KMS-11 (cell line): ENCODE data around the gene ITGA8.
"Not testable (repeated sequence)": the region's sequence is repeated elsewhere in the genome, so short reads cannot be mapped to it uniquely, and the experiment has no call there.

ENCODE experiments used
- H2AFZ ChIP-seq: fragments of 200-600 bp; sonication (generic); 2 replicates; pipeline ENCODE4 v1.6.1; 2016; ENCODE audit warnings: antibody characterized with exemption, mixed run types, low read depth
- H3K27ac ChIP-seq: fragments of 200-600 bp; sonication (generic); 2 replicates; pipeline ENCODE4 v1.6.1; 2016; ENCODE audit warnings: mild to moderate bottlenecking, mixed run types
- H3K27me3 ChIP-seq: fragments of 200-600 bp; sonication (generic); 2 replicates; pipeline ENCODE4 v1.6.1; 2017; ENCODE audit warnings: mild to moderate bottlenecking, low read depth, mixed run types, moderate library complexity; ENCODE audit not compliant: insufficient read depth
- H3K36me3 ChIP-seq: fragments of 200-600 bp; sonication (generic); 2 replicates; pipeline ENCODE4 v1.6.1; 2017; ENCODE audit warnings: mild to moderate bottlenecking, mixed run types; ENCODE audit not compliant: insufficient read depth
- H3K4me1 ChIP-seq: fragments of 200-600 bp; sonication (generic); 2 replicates; pipeline ENCODE4 v1.6.1; 2016; ENCODE audit warnings: mild to moderate bottlenecking, low read depth, mixed run types; ENCODE audit not compliant: poor library complexity, severe bottlenecking
- H3K4me2 ChIP-seq: fragments of 200-600 bp; sonication (generic); 2 replicates; pipeline ENCODE4 v1.7.0; 2016; ENCODE audit warnings: mild to moderate bottlenecking, mixed run types
- H3K4me3 ChIP-seq: fragments of 200-600 bp; sonication (generic); IDR thresholded peaks from 2 replicates; pipeline ENCODE4 v1.6.1; 2017; ENCODE audit warnings: low read depth, low read length, mixed read lengths; ENCODE audit not compliant: insufficient read depth
- H3K79me2 ChIP-seq: fragments of 200-600 bp; sonication (generic); 2 replicates; pipeline ENCODE4 v1.6.1; 2016; ENCODE audit warnings: low read depth, mixed run types; ENCODE audit not compliant: insufficient read depth
- H3K9ac ChIP-seq: fragments of 200-600 bp; sonication (generic); 2 replicates; pipeline ENCODE4 v1.6.1; 2016; ENCODE audit warnings: mild to moderate bottlenecking, mixed run types
- H4K20me1 ChIP-seq: fragments of 200-600 bp; sonication (generic); 2 replicates; pipeline ENCODE4 v1.6.1; 2016; ENCODE audit warnings: mild to moderate bottlenecking, mixed run types; ENCODE audit not compliant: insufficient read depth
- TF ChIP-seq, protein P1 (sequence below): fragments of 200-600 bp; sonication (generic); conservative IDR thresholded peaks from 2 replicates; pipeline ENCODE4 v1.6.1; 2017; ENCODE audit warnings: low read depth, mild to moderate bottlenecking, antibody characterized with exemption, low read length, moderate library complexity, mixed read lengths

The ITGA8 gene

DNA sequence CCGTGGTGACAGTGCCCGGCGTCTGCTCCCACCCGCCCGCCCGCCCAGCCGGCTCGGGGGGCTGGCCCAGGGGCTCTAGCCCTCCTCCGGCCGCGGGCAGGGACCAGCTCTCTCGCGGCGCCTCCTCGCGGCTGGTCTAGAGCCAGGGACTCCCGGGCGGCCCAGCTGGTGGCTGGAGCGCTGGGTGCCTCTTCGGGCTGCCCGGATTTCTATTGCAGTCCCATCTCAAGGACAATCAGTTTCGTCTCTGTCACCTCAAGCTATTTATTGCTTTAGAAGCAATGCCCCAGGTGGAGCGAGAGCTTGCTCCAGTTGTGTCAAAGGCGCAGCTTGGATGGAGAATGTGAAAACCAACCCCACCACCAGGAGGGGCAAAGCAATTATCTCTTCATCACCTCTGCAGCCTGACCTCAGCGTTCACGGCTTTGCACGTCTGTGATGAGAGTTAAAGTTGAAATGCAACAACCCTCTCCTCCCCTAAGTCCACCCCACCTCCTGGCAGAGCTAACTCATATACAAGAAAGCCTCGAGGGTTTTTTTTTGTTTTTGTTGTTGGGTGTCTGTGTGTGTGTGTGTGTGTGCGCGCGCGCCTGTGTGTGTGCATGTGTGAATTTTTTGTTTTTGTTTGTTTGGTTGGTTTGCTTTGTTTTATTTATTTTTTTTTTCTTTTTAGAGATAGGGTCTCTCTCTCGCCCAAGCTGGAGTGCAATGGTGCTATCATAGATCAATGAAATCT is at the start of gene ITGA8:
Gene ITGA8, minus strand, starts transcription at position 24 of the 736 bp plus-strand sequence. CDS start 151 bp downstream, outside the sequence.
- Histone ChIP-seq H4K20me1 (no peaks in the 10 kb centered on the region), H3K4me1 (peaks cover 8% of the 10 kb centered on the region), H3K79me2 (no peaks in the 10 kb centered on the region), H3K36me3 (no peaks in the 10 kb centered on the region), H2AFZ (peak within 1 kb of the TSS; percentile 85), H3K27ac (no peak within 1 kb of the TSS), H3K4me3 (peak within 1 kb of the TSS; percentile 23), H3K4me2 (peak within 1 kb of the TSS; percentile 84), H3K27me3 (peaks cover 9% of the 10 kb centered on the region; the same call in 1 of the 2 replicates), H3K9ac (no peak within 1 kb of the TSS)
- TF ChIP-seq, protein P1, sequence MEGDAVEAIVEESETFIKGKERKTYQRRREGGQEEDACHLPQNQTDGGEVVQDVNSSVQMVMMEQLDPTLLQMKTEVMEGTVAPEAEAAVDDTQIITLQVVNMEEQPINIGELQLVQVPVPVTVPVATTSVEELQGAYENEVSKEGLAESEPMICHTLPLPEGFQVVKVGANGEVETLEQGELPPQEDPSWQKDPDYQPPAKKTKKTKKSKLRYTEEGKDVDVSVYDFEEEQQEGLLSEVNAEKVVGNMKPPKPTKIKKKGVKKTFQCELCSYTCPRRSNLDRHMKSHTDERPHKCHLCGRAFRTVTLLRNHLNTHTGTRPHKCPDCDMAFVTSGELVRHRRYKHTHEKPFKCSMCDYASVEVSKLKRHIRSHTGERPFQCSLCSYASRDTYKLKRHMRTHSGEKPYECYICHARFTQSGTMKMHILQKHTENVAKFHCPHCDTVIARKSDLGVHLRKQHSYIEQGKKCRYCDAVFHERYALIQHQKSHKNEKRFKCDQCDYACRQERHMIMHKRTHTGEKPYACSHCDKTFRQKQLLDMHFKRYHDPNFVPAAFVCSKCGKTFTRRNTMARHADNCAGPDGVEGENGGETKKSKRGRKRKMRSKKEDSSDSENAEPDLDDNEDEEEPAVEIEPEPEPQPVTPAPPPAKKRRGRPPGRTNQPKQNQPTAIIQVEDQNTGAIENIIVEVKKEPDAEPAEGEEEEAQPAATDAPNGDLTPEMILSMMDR = peak; percentile 85

DNA sequence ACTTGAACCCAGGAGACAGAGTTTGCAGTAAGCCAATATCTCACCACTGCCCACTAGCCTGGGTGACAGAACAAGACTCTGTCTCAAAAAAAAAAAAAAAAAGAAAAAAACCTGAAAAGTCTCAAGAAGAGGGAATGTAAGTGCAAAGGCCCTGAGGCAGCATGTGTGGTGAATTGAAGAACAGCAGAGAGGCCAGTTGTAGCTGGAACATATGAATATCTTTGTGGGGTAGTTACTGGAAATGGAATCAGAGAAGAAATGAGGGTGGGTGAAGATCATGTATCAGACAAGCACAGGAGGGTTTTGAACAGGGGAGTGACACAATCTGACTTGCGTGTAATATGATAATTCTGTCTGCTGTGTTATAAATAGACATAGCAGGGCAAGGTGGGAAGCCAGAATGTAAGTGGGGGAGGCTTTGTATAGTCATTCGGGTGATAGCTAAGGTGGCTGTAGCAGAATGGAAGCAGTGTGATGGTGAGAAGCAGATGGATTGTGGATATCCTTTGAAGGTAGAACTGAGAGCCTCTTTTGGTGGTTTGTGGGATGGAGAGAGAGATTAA is 45.3 kb upstream of the ITGA8 start:
- Histone ChIP-seq H3K4me3 (no peak overlapping the region), H3K27ac (no peak overlapping the region), H3K4me1 (peaks cover 3% of the 10 kb centered on the region), H3K9ac (no peak overlapping the region), H4K20me1 (no peaks in the 10 kb centered on the region), H3K79me2 (no peaks in the 10 kb centered on the region), H2AFZ (no peak overlapping the region), H3K36me3 (no peaks in the 10 kb centered on the region), H3K4me2 (no peak overlapping the region), H3K27me3 (no peaks in the 10 kb centered on the region)
- TF ChIP-seq, protein P1 = no peak

DNA sequence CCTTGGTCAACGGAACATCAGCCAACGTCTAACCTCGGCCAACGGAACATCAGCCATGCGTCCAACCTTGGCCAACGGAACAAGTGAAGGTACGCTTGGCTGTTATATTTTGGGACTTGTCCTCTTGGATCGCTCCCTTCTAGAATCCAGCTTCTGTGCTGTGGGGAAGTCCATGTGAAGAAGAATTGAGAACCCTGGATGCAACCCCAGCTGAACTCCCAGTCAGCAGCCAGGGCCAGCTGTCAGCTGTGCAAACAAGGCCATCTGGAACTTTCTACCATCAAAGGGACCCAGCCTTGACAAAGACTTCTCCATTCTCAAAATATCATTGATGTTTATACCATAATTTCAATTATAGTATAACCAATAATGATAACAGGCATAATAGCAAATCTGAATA is 43.3 kb upstream of the ITGA8 start:
- no peak overlapping the region for H3K9ac ChIP-seq
- H4K20me1 ChIP-seq = no peaks in the 10 kb centered on the region
- peaks cover 3% of the 10 kb centered on the region for H3K4me1 ChIP-seq
- TF ChIP-seq, protein P1 = no peak
- no peak overlapping the region for H2AFZ ChIP-seq
- no peaks in the 10 kb centered on the region for H3K27me3 ChIP-seq
- no peaks in the 10 kb centered on the region for H3K79me2 ChIP-seq
- no peak overlapping the region for H3K4me2 ChIP-seq
- no peak overlapping the region for H3K4me3 ChIP-seq
- no peak overlapping the region for H3K27ac ChIP-seq
- no peaks in the 10 kb centered on the region for H3K36me3 ChIP-seq

DNA sequence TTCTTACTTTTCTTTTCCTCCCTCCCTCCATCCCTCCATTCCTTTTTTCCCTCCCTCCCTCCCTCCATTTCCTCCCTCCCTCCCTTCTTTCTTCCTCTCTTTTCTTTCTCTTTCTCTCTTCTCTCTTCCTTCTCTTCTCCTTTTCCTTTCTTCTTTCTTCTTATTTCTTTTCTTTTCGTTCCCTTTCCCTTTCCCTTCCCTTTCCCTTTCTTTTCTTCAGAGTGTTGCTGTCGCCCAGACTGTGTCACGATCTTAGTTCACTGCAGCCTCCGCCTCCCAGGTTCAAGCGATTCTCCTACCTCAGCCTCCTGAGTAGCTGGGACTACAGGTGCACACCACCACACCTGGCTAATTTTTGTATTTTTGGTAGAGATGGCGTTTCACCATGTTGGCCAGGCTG is 42.5 kb upstream of the ITGA8 start:
- not testable (repeated sequence) for H3K9ac ChIP-seq, H4K20me1 ChIP-seq, H3K79me2 ChIP-seq, H3K36me3 ChIP-seq, H3K4me1 ChIP-seq, H3K27ac ChIP-seq, H3K4me2 ChIP-seq, H3K4me3 ChIP-seq, H3K27me3 ChIP-seq, H2AFZ ChIP-seq

DNA sequence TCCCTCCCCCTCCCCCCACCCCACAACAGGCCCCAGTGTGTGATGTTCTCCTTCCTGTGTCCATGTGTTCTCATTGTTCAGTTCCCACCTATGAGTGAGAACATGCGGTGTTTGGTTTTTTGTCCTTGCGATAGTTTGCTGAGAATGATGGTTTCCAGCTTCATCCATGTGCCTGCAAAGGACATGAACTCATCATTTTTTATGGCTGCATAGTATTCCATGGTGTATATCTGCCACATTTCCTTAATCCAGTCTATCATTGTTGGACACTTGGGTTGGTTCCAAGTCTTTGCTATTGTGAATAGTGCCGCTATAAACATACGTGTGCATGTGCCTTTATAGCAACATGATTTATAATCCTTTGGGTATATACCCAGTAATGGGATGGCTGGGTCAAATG is 41.5 kb upstream of the ITGA8 start:
- not testable (repeated sequence) for H2AFZ ChIP-seq, H3K9ac ChIP-seq, H3K79me2 ChIP-seq, H3K27ac ChIP-seq, H3K36me3 ChIP-seq, H4K20me1 ChIP-seq, H3K4me2 ChIP-seq, H3K4me3 ChIP-seq, H3K27me3 ChIP-seq, H3K4me1 ChIP-seq
